ENCODE data around the gene ARRDC3.
"Not testable (repeated sequence)": the region's sequence is repeated elsewhere in the genome, so short reads cannot be mapped to it uniquely, and the experiment has no call there.

The ARRDC3 gene

DNA sequence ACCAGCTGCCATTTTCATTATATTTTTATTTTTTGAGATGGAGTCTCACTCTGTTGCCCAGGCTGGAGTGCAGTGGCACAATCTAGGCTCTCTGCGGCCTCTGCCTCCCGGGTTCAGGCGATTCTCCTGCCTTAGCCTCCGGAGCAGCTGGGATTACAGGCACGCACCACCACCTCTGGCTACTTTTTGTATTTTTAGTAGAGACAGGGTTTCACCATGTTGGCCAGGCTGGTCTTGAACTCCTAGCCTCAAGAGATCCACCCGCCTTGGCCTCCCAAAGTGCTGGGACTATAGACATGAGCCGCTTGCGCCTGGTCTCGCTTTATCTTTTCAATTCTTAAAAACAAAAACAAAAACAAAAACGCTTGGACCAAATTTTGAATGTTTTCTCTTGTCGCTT, 2.5 kb upstream of the ARRDC3 start:
- in situ Hi-C loops (cut with MboI; ENCODE audit: low sequenced_read_pairs) = not testable (repeated sequence)

DNA sequence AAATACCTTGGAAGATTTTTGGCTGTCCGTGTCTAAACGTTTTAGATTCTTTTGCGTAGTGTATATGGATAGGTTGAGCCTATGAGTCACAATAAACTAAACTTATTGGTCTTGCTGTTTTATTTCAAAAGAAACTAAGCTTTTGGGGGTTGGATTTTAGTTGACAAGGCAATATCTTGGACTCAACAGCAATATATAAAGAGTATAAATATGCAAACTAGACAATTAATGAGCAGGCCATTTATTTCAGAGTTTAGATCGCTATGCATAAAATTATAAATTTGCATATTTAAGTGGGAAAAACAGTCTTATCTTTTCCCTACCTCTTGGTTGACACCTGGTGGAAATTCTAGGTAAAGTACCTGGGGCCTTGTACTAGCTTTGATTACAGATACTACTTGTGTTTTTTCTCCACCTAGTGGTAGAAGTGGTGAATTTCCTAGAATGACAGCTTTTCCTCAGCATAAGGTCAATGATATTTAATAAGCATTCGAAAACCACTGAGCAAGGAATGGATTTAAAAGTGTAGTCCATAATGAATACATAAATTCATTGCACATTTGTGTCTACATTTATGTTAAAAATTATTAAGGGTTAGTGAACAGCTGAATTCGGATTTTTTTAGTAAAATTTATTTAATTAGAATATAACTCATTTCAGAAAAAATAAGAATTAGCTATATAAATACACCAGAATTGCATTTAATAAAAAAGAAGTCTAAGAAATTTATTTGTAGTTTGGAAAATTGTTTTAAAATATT, 1.7 kb upstream of the ARRDC3 start:
- in situ Hi-C loops (cut with MboI; ENCODE audit: low sequenced_read_pairs) = no loop called here

DNA sequence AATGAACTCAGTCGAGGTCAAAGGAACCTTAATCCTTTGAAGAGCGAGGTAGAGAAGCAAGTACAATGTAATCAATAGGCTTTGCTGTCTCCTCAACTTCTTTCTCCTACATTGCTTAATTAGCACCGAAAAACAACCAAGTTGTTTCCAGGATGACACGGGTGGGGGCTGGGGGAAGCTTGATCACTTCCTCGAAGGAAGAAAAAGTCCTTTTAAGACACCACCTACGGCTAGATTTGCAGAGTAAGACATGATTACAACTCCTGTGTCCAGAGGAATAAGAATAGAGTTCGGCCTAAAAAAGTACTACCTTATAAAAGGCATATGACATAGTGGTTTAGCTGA, 811 bp upstream of the ARRDC3 start:
- in situ Hi-C loops (cut with MboI; ENCODE audit: low sequenced_read_pairs) = no loop called here

DNA sequence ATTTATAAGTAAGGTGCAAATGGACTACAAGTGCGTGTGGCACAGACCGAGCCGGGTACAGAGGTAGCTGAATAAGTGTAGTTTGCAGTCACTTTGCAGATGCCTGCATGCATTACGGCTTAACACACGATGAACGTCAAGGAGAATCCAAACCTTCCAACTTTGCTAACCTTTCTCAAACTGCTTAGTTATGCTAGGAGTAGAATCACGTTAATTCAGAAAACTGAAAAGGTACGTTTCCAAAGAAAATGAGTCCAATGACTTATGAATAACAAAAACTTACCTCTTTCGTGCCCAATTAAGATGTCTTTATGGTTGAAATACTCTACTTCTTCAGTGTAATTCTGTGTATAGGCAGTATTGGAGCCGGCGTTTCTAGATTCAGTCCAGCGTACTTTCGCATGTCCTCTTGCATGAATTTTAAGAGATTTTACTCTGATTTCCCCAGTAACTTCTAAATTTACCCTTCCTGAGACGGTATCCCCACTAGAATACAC, 539 bp downstream of the ARRDC3 start:
- in situ Hi-C loops (cut with MboI; ENCODE audit: low sequenced_read_pairs) = no loop called here

DNA sequence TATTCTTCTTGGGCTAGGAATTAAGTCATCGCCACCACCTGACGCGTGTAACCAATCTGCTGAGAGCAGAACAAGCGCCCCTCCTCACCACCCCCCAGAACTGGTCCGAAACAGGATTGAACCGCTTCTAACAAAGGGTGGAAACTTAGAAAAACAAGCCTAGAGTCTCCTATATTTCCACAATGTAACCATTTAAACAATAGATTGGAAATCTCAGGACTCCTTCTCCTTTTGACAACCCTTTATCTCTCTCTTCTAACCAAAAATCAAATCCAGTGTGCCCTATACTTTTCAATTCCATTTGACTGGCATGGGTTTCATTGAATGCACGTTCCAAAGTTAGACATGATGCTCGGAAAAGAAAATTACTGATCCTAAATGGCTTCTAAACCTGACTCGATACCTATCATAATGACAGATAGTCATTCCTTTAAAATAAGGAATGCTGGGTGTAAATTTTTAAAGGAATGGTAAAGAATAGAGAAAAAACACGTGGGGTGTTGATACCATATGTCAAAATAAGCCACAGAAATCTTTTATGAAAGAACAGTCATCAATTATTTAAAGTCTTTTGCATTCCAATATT, 1.2 kb downstream of the ARRDC3 start:
- in situ Hi-C loops (cut with MboI; ENCODE audit: low sequenced_read_pairs) = no loop called here

DNA sequence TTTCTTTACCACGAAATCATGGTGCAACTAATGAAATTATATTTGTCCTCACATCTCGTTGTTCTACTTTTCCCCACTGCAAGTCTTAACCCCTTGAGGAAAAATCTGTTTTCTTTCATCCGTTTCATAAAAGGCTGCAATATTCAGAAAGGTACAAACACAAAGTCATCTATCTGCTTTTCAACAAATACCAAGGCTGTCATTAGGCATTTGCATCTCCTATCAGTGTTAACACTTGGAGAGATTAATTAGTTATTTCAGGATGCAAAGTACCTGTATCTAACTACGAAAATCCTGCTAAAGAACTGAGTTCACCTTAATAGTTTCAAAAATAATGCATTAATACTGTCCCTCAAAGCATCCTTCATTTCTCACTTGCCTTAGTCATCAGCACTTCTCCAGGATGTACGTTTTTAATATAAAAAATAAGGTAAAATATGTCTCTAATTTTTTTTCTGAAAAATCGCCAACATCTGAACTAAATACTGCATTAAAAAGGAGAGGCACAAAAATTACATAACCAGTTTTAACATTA, 1.8 kb downstream of the ARRDC3 start:
- in situ Hi-C loops (cut with MboI; ENCODE audit: low sequenced_read_pairs) = no loop called here

DNA sequence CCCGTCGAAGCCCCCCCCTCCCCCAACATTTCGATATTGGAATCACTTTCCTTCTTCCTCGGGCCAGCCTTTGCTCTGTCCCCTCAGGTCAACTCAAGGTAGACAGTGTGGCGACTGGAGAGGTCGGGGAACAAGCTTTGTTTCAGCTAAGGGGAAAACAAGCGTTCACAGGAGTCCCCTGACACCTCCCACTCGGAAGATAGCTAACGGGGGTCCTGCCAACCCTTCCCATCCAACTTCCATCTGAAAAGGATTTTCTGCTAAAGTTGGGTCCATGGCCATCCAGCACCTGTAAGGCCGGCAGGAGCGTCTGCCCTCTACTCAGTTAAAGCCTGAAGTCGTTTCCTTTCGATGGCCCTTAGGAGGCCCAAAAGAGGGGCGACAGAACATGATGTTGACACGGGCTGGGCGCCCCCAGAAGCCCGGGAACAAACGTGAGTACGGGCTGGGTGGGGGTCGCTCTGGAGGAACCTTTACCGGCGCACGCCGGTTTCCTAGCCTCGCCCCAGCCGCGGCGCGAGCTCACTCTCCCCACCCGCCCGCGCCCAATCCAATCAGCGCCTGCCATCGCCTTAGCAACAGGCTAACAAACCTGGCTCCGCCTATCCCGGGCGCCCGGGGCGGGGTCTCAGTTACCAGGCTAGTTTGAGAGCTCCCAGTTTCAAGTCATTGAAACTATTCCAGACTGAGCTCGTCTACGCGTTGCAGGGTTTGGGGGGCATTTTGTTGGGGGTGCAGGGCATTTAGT, 2.5 kb downstream of the ARRDC3 start:
- in situ Hi-C loops (cut with MboI; ENCODE audit: low sequenced_read_pairs) = no loop called here

DNA sequence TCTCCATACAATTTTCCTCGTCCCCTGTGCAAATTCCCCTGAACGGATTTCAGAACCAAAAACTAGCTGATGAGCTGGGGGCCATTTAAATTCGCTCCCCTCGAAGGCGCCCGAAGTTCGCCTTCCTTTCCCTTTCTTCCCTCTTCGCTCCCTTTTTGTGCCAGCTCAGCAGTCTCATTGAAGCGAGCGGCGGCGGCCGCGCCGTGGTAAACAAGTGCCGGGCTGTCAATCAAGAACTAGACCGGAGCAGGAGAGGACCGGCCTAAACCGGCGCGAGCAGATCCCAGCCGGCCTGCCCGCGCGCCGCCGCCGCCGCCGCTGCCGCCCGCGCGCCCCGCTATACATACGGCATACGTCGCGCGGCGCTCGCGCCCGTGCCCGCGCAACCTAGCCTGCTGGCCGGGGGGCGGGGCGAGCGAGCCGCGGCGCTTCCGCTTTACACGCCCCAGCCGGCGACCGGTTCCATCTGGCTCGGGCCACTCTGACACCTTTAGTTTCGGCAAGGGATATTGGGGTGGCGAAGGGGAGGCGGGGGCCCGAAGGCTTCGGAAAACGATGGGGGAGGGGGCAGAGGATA, 3.1 kb downstream of the ARRDC3 start:
- in situ Hi-C loops (cut with MboI; ENCODE audit: low sequenced_read_pairs) = no loop called here

DNA sequence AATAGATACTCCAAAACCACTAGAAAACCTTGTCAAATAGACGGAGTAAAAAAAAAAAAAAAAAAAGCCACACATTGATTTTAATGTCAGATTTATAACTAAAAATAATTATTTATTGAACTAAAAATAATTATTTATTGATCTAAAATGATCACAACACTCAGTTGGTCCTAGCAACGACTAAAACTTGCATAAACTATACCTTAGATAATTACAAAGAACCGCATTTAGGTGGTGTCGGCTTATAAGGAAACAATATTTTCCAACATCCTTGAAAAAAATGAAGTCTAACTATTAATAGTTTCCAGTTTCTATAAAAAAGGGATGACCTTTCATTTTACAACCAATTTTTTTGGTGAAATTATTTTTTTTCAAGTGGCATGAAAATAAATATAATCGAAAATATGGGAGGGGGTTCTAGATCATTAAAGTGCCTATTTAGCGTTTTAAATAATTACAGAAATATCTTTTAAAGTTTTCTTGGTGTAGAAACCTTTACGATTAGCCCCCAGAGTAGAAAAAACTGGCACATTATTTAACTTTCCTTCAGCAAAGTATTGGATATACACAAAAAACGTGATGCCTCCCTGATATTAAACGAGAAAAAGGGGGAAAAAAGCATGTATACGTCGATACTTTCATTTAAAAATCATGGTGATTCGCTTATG, 3.7 kb downstream of the ARRDC3 start:
- in situ Hi-C loops (cut with MboI; ENCODE audit: low sequenced_read_pairs) = no loop called here

DNA sequence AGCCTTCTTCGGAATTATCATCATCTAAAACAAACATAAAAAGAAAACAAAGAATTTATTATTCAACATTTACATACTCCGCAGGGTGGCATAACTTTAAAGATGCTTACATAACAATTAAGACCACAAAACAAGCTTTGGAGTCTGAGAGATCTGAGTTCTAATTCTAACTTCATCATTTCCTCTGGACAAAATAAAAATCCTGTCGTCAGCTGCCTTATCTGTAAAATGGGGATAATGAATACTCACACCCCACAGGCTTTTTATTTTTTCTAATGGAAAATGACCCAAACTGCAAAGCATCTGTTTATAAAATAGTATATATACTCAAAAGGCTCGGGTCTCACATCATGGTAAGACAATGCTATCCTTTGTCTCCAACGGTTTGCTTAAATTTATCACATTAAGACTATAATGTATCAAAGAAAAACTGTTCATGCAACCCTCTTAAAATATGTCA, 4.3 kb downstream of the ARRDC3 start:
- in situ Hi-C loops (cut with MboI; ENCODE audit: low sequenced_read_pairs) = no loop called here

DNA sequence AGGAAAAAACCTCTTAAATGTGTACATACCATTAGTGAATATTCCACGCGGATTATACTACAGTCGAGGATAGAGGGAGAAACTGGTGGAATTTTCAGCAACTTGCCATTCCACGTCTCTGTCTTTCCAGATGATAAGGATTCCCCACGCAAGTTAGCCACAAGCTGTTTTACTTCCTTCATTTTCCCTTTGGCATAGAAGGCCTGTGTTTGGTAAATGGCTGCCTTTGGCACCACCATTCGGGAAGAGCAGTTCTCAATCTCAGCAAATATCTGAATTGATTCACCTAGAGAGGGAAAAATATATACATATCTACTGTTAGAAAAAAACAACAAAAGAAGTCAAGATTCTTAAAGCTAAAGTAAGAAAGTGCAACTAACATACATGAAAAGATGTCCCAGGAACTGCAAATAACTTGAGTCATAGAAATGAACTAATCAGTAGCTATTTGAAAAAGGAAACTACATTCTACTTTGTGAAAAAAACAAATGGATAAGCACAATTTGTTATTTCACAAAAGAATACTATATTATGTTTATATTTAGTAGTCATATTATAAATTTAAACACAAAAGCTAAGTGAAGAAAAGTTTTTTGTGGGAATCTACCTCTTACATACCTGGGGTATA, 8.1 kb downstream of the ARRDC3 start:
- in situ Hi-C loops (cut with MboI; ENCODE audit: low sequenced_read_pairs) = loop anchor here (25.0 kb wide), 1 partner anchor 263 kb away; no protein-coding TSS in a partner anchor

DNA sequence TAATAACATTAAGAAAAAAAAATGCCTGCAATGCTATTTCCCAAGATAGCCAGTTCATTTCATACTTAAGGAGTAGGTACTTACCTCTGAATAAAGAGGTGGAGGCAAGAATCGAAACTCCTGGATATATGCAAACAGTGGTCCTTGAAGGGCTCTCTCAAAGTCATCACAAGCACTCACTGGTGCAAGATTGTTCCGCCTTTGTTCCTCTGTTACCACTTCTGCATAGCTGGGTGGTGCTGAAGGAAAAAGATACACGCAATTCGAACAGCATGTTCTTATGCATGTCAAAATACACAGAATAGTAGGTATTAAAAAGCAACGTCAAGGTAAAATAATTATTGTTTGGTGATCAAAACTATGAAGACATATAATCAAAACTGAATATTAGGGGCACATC, 9.5 kb downstream of the ARRDC3 start:
- in situ Hi-C loops (cut with MboI; ENCODE audit: low sequenced_read_pairs) = loop anchor here (25.0 kb wide), 1 partner anchor 261 kb away; no protein-coding TSS in a partner anchor

DNA sequence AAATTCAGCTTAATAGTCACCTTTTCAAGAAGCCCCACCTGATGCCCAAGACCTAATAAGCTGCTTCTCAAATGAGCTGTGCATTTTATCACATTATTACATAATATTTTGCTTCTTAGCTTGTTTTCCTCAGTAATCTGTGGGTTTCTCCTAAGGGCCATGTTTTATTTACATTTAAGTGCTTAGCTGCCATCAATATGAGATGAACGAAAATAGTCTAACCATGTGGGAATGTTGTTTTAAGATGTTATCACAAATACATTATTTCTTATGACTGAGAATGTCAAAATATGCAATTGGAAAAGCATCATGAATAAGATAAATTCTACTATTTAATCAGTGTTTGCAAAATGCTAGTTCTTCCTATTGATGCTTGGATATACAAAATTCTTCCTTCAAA, 10.1 kb downstream of the ARRDC3 start:
- in situ Hi-C loops (cut with MboI; ENCODE audit: low sequenced_read_pairs) = loop anchor here (25.0 kb wide), 1 partner anchor 261 kb away; no protein-coding TSS in a partner anchor

DNA sequence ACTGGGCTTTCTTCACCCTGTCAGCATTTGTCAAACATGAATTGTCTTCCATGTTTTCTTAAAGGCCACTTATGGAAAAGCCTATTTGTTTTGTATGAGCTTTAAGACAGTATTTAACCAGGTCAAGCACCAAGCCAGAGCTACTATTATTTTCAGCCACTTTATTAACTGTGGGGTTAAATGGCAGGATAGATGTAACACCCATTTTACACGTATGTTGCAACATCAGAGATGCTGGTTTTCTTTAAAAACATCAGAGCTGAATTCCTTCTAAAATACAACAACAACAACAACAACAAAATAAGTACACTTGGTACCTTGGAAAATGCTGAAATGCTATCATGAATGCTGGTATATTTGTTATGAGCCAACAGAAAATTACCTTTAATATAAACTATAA, 13.6 kb downstream of the ARRDC3 start:
- in situ Hi-C loops (cut with MboI; ENCODE audit: low sequenced_read_pairs) = loop anchor here (25.0 kb wide), 1 partner anchor 257 kb away; no protein-coding TSS in a partner anchor

DNA sequence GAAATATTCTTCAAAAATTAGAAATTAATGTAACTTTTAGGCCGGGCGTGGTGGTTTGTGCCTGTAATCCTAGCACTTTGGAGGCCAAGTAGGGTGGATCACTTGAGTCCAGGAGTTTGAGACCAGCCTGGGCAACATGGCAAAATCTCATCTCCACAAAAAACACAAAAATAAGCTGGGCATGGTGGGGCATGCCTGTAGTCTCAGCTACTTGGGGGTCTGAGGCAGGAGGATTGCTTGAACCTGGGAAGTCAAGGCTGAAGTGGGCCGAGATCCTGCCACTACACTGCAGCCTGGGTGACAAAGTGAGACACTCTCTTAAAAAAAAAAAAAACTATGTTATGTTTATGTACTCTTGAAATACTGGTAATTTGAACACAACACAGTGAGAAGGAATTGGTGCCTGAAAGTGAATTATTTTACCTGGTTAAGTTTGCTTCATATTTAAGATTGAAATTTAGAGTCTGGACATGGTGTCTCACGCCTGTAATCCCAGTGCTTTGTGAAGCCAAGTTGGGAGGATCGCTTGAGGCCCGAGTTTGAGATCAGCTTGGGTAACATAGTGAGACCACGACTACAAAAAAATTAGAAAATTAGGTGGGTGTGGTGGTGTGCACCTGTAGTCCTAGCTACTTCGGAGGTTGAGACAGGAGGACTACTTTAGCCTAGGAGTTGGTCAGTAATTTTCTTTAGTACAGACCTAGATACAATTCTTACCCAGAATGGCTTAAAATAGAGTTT, 15.0 kb downstream of the ARRDC3 start:
- in situ Hi-C loops (cut with MboI; ENCODE audit: low sequenced_read_pairs) = loop anchor here (25.0 kb wide), 1 partner anchor 256 kb away; no protein-coding TSS in a partner anchor

DNA sequence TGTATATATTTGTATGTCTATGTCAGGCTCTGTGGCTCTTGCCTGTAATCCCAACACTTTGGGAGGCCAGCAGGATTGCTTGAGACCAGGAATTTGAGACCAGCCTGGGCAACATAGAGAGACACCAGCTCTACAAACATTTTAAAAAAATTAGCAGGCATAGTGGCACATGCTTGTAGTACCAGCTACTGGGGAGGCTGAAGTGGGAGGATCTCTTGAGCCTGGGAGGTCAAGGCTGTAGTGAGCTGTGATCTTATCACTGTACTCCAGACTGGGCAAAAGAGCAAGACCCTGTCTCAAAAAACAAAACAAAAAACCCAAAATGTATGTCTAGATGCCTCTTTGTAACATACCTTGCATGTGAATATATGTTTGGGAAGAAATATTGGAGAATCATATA, 15.8 kb downstream of the ARRDC3 start:
- in situ Hi-C loops (cut with MboI; ENCODE audit: low sequenced_read_pairs) = loop anchor here (25.0 kb wide), 1 partner anchor 255 kb away; no protein-coding TSS in a partner anchor

DNA sequence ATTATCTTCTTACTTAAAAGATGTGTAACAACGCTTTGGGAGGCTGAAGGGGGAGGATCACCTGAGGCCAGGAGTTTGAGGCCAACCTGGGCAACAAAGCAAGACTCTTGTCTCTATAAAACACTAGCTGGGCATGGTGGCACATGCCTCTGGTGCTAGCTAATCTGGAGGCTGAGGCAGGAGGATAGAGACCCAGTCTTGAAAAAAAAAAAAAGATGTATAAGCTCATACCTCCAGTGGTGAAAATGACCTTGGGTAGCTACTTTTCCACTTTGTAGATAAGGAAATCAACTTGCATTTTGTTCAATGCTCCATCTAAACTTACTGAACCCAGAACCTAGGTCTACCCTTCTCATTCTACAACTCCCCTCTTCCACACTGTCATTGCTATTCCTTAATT, 16.6 kb downstream of the ARRDC3 start:
- in situ Hi-C loops (cut with MboI; ENCODE audit: low sequenced_read_pairs) = loop anchor here (25.0 kb wide), 1 partner anchor 254 kb away; no protein-coding TSS in a partner anchor

DNA sequence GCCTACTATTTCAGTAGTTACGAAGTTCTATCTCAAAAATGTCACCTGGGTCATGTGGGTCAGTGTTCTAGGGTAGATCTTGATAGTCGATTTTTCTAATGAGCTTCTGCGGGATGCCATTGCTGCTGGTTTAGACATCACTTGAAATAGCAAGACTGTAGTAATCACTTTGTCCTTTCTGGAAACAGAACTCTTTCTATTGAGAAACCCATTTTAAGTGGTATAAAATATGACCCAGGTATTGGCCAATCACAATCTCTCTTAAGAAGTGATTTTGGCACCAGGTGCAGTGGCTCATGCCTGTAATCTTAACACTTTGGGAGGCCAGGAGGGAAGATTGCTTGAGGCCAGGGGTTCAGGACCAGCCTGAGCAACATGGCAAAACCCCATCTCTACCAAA, 17.6 kb downstream of the ARRDC3 start:
- in situ Hi-C loops (cut with MboI; ENCODE audit: low sequenced_read_pairs) = loop anchor here (25.0 kb wide), 1 partner anchor 253 kb away; no protein-coding TSS in a partner anchor

DNA sequence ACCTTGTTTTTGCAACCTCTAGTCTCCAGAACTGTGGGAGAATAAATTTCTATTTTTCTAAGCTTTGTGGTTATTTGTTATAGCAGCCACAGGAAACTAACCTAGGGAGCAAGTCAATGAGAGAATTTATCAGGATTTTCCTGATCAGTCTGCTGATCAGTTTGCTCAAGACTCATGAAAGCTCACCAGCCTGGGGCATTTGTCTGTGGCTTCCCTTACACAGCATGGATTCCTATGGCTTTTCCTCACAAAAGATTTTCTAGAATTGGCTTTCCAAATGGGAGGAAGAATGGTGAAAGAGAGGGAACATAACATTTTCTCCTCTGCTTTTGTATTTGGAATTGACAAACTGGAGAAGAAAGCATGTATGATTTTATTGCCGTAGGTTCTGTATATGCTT, 20.2 kb downstream of the ARRDC3 start:
- in situ Hi-C loops (cut with MboI; ENCODE audit: low sequenced_read_pairs) = loop anchor here (25.0 kb wide), 1 partner anchor 251 kb away; no protein-coding TSS in a partner anchor
